SK-N-DZ (cell line): ENCODE data around the gene TTLL1.
"Not testable (repeated sequence)": the region's sequence is repeated elsewhere in the genome, so short reads cannot be mapped to it uniquely, and the experiment has no call there.

ENCODE experiments used
- DNase-seq: peaks from one replicate; pipeline ENCODE4 v3.0.0-alpha.2; 2015; ENCODE audit warnings: low spot score

Gene TTLL1

DNA sequence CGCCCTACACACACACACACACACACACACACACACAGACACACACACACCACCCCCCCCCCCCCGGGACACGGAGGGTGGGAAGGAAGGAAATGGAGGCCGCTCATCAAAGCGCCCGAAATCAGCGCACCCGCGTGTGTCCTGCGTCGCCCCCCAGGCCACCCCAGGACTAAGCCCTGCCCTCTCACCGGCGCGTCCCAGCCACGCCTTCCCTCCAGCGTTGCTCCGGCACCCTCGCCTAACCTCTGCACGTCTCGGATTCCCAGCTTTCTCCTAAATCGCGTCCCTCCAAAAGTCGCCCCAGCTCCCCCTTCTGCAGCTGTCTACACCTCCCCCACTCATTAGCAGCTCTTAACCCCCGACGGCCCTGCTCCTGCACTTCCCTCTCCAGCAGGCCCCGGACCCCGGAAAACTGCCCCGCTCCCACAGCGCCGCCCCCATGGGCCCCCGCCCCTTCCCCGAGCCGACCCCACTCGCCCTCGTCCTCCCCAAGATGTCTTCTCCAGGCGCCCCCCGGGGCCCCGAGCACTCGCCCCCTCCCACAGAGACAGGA, 74.8 kb downstream of the TTLL1 start:
- no peak for DNase-seq

DNA sequence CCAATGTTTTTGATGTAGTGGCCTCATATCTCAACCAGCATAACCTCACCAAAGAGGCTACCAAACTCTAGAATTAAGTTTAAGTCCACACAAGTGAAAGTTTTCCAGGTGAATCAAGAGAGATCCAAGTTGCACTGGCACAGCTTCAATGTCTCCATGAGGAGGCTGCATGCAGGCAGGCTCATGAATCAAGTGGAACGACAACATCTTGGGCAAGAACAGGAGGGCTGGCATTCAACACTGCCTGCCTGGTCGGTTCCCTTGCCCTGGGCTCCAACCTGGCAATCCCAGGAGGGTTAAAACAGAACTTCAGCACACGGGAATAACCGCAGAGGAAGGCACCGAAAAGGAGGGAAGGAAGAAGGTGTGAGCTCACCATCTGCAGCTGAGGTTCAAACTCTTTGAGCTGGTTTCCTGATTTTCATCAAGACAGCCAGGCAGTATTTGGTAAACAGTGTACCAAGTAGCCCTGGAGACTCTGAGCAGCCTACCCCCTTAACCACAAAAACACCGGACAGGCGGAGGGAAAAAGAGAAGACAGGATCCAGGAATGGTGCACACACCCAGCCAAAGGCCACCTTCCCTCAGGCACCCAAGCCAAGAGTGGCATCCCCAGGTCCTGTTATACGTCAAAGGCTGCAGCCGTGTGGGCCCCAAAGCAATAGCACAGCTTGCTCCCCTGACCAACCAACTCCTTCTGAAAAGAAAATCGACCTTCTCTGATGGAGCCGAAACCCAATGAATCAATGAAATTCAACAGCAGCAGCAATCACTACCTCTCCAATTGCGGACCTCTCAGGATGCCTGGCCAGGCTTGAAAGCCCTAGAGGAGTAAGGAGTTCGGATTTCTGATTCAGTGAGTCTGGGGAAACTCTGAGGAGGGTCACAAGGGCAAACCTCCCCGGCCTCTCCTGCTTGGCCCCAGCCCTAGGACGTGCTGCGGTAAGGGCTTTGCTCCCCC, 75.6 kb downstream of the TTLL1 start:
- DNase-seq: no peak

DNA sequence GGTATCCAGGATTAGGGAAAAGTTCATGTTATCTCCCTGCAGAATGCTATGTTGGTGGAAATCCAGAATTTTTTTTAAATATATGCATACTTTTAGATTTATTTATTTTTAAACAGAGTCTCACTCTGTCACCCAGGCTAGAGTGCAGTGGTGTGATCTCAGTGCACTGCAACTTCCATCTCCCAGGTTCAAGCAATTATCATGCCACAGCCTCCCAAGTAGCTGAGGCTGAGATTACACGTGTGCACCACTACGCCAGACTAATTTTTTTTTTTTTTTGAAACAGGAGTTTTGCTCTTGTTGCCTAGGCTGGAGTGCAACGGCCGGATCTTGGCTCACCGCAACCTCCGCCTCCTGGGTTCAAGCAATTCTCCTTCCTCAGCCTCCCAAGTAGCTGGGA, 76.8 kb downstream of the TTLL1 start:
- DNase-seq: no peak

DNA sequence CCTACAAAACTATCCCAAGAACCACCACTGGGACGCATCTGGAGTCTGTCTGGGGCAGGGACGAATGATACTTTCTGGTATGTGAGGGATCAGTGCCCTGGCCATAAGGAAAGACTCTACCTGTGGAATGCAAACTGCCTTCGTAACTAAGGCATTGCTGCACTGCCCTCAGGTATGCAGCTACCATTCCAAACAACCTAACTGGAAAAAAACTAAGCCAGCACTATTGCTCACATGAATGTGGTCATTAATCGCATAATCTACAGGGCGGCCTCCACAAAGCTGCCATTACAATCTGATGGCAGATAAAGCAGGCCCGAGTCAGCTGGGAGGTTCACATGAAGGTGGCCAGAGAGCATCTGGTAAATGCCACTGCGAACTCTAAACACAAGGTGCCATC, 78.1 kb downstream of the TTLL1 start:
- DNase-seq: no peak

DNA sequence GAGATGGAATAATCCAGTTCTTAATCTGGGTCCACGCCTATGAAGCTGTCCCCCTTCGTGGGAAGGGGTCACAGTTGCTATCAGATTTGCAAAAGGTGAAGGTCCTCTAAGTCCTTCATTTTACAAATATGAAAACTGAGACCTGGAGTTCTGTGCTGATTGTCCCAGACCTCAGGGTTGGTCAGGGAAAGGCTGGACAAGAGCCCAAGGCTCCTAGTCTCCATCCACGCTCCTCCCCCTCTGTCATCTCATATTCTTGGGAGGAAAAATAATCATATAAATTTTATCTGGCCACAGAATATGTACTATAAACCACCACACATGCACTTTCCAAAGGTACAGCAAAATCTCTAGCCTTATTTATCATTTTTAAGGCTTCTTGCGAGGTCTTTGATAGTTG, 79.7 kb downstream of the TTLL1 start:
- DNase-seq: no peak

DNA sequence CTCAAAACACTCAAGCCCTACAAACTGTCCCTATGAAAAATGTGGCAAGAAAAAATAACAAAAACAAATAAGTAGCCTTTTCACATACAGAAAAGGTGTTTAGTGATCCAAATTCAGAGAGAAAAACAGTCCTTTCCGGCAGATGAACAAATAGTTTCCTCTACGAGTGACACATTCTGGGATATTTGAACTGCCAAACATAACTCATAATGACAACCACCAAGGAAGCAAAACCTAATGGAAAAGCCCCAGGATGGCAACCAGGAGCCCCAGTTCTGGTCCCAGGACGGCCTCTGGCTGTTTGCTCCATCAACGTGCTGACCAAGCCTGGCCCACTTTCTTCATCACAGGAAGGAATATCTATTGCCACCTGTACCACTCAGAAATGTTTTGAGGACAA, 80.3 kb downstream of the TTLL1 start:
- DNase-seq: no peak

DNA sequence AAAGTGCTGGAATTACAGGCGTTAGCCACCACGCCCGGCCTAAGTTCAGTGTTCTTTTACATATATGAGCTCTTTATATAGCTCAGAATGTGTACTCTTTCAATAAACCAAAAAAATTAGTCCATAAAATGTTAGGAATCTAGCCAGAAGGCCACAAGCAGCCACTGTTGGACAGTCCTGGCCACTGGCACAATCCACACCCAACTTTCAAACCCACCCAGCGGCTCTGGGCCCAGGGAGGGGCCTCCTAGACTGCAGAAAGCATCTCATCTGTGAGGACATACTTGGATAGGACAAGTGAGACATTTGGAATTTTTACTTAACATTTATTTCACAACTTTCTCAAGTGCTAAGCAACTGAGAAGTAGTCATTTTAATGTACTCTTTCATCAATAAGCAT, 80.7 kb downstream of the TTLL1 start:
- no peak for DNase-seq

DNA sequence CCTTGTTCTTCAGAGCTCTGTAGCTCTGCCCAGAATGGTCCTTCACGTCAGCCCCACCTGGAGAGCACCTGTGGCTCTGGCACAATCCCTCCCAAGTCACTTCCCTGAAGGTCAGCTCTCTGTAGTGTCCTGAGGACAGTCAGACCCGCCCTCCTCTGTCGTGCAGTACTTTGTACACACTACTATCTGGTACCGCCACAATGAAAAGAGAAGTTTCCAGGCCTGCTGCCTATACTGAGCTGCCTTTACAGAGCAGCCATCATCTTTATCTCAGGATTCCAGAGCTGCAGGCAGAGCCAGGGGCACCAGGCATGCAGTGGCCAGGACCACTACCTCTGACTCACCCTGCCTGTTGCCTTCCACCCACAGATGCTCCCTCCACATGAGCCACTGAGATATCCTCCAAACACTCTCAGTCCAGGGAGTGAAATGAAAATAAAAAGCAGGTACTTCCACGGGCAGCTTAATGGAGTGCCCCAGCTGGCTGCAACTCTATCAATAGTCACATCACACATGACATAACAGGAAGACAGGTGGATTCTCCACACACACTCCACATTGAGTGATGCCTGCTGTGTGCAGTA, 81.6 kb downstream of the TTLL1 start:
- no peak for DNase-seq

DNA sequence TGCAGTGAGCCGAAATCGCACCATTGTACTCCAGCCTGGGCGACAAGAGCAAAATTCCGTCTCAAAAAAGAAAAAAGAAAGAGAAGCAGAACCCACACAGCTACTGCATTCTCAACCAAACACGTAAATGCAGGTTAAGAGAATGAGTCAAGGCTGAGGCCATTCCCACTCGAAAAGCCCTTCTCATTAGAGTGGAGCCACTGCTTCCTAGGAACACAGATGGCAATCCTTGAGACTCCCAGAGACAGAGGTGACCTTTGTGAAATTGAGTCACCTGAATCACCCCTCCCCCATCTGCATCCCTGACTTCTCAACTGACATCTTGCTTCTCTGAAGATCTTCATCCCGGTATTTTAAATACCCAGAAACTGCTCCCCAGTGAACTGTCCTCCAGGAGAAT, 82.4 kb downstream of the TTLL1 start:
- no peak for DNase-seq

DNA sequence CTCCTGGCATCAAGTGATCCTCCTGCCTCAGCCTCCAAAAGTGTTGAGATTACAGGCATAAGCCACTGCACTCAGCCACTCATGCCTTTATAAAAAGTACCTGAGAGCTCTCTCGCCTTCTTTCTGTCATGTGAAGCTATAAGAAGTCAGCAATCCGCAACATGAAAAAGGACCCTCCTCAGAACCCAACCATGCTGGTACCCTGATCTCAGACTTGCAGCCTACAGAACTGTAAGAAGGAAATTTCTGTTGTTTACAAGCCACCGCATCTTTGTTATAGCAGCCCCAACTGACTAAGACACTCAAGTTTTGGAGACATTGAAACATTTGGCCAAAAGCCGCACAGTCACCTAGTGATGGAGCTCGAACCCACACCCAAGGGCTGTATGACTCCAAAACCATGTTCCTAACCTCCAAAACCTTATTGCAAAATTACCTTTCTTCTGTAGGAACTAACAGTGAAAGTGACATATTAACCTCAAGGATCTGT, 83.1 kb downstream of the TTLL1 start:
- no peak for DNase-seq

DNA sequence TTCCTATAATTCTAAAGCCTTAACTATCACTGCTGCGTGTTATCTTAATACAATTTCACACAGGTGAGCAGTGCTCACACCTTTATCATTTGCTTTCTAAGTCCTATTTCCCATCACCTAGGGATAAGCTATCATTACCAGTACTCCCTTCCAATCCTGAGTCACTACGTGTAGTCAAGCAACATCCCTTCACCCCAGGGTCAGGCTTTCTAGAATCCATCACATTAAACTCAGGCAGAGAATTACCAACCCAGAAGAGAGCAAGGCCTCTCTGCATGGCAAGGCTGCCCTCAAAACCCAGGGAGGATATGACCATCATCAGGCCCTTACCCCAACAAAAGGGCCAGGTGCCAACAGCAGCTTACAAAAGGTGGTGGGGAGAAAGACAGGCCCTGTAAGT, 84.1 kb downstream of the TTLL1 start:
- DNase-seq: no peak

DNA sequence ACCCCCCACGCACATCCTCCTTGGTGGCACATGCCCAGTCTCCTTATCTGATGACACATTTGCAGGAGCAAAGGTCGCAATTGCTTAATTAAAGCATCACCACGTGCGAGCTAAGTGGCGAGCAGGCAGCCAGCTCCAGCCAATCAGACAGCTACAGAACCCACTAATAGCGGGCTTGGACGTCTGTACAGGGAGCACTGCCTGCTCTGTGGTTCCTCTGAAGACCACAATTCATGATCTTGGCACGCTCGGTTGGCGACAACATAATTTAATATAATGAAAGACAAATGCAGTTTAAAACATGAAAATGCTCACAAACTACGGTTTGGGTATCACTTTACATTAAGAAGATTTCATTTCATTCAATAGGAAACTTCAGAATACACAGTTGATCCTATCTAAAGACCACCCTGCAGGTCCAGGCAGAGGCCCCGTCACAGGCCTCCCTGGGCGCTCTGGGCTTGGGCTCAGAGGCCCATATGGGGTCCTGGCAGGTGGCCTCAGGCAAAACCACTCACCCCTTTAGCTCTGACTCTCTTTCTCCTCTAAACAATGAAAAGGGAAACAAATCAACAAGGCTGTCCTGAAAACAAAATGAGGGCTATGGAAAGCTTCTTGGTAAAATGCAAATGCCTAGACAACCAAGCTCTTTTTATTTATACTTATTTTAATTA, 84.7 kb downstream of the TTLL1 start:
- peak; percentile 43 for DNase-seq

DNA sequence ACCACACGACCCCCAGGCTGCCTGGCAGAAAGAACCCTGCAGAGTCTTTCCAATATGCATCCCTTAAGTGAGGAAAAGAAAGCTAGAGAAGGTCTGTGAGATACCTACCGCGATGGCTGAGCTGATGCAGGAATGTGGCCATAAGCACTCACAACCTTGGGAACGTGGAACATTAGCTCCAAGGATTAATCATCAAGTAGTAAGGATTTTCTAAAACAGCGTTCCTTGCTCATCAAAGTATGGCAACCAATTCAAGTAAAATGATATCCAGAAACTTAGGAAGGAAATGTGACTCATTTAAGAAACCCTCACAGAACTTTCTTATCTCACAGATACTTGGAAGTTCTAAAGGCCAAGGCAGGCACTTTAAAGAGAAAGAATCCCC, 87.0 kb downstream of the TTLL1 start:
- no peak for DNase-seq

DNA sequence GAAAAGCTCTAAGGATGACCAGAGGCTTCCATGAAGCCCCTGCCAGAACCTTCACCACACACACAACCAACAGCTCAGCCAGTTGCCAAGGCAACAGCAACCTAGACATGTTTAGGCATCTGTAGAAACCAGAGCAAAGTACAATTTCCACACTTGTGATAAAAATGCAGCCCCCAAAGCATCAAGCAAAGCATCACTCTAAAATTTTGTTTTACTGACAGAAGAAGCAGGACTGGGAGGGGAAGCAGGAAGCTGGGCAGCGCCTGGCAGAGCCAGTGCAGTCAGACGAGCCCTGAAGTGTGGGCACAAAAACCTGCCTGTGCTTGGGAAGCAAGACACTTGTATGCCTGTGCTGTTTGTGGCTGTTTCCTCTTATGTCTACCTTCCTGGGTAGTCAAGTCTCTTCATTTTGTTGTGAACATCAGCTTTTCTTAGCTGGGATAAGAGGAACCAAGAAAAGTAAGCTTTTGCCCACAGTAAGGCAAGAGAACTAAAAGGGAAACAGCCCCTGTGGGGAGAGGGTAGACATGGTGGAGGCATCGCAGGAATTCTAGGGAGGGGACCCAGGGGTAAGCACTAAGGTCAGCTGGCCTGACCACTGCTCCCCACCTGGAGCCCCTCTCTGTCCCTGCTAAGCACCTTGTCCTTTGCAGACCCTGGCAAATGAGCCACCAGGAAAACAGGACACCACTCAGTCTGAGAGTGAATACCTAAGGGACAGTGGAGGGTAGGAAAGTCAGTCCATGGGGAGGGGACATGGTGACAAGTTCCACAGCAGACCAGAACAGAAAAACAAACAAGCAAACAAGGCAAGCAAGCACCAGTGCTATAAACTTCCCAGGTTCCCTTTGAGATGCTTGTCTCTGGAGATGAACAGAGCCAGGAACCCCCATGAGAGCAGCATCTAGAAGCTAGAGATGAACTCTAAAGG, 87.7 kb downstream of the TTLL1 start:
- no peak for DNase-seq

DNA sequence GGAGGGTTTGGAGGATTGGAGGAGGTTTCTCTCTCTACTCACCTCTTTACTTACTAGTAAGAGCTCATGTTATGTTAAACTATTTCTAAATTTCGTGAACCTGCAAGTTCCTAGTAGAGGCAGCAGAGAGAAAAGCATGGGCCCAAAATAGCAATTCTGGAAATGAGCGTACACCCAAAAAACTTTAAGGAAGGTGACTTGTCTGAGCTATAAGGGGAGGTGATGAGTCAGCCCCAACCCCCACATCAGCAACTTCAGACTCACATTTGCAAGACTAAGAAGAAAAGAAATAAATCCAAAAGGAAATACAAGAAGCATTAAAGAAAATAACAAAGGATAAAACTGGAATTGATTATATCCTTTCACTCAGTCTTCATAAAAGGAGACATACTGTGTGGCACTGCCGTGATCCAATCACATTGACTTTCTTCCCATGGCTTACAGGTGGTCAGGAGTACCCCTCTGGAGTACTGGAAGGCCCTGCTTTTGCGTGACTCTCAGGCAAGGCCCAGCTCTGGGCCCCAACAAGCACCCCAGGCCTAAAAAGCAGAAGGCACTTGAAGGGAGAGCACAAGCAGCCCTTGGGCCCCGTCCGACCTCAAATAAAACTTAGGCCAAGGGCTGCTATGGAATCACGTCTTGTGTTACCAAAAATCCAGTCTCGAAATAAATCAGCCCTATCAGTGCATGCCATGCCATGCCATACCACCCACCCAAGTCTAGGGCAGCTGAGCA, 88.6 kb downstream of the TTLL1 start:
- no peak for DNase-seq

DNA sequence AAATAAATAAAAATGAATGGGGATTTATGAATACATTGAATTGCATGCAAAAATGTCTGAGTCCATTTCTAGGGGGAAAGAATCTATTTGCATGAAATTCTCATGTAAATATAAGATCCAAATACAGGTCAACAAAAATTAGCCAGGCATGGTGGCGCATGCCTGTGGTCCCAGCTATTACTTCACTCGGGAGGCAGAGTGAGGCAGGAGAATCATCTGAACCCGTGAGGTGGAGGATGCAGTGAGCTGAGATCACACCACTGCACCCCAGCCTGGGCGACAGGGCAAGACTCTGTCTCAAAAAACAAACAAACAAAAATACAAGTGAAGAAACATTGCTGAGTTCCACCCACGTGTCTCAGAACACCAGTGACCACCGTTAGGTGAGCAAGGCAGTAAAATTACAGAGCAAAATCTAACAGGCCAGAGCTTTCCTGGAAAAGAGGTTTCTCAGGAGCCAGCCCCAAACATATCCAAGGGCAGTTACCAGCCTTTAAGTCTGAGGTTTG, 91.6 kb downstream of the TTLL1 start:
- no peak for DNase-seq

DNA sequence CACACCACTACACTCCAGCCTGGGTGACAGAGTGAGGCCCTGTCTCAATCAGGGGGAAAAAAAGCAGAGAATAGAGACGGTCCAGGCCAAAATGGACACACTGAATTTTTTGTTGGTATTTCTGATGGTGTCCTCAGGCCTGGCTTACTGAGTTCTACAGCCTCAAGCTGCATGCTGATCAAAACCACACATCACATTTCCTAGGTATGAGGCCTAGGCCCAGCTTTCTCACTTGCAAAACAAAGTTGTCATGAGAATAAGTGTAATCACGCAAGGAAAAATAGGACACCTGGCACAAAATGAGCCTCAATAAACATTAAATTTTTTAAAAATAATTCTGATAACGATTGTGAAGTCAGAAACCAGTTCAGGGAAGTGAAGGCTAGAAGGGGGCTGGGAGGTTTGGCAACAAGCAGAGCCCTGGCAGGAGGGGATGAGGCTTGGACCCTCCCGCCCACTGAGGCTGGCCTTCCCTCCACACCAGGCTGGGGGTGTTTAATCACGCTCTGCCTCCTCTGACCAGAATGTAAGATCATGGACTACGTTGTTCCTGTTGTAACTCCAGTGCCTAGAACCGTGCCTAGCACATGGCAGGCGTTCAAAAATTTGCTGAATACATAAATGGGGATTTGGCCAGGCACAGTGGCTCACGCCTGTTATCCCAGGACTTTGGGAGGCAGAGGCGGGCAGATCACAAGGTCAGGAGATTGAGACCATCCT, 92.4 kb downstream of the TTLL1 start:
- no peak for DNase-seq

DNA sequence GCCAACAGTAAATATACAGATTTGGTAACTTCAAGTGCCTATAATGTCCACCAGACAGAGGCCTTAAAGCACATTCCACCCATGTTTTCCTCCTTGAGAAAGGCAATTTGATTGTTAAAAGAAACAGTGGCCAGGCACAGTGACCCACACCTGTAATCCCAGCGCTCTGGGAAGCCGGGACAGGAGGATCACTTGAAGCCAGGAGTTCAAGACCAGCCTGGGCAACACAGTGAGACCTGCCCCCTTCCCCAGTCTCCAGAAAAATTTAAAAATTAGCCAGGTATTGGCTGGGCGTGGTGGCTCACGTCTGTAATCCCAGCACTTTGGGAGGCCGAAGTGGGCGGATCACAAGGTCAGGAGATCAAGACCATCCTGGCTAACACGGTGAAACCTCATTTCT, 93.5 kb downstream of the TTLL1 start:
- not testable (repeated sequence) for DNase-seq

DNA sequence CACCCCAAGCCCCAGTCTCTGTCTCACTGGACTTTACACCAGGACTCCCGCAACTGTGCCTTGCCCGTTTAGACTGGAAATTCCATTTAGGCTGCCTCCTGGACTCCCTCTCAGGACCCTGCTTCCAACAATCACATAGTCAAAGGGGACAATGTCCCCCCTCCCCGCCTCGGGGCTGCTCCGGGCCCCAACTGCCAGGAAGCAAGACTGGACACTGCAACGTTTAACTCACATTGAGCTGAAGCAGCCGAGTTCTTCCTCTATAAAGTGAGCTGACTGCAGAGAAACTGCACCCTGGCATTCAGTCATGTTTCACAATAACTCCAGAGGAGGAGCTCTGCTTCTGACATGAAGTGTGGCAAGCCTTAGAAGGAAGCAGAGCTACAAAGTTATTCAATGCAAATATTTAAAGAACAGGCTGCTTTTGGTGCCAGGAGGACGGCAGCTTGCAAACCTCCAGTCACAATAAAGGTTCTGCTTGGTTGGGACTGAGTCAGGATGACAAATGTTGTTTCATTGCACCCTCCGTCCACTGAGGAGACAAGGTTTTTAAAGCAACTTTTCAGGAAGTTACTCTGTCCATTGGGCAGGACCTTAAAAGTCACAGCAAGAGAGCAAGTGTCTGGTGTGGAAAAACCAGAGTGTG, 94.2 kb downstream of the TTLL1 start:
- DNase-seq: no peak
